Keratinocyte (primary cell): ENCODE results near the gene APLP2. TPM values are rescaled to one million over a fixed set of nuclear protein-coding genes. Genes with fewer than 3 reads are reported as not detected.

Source experiments
- DNase-seq: peaks from one replicate; pipeline ENCODE4 v3.0.0-alpha.2; 2011; ENCODE audit warnings: low read depth, missing footprints, low spot score
- FAIRE-seq: peaks from 2 replicates; lab custom pipeline; 2011; peaks lifted over from hg19 to GRCh38; lab: Jason Lieb, UNC
- H2AFZ ChIP-seq: 2 replicates; pipeline ENCODE4 v1.6.0; 2012; ENCODE audit warnings: low read length, control low read depth, inconsistent platforms; ENCODE audit not compliant: control insufficient read depth
- H3K27ac ChIP-seq: 2 replicates; pipeline ENCODE4 v1.5.1; 2011; ENCODE audit warnings: low read length; ENCODE audit not compliant: control insufficient read depth, insufficient read depth
- H3K27me3 ChIP-seq: 3 replicates; pipeline ENCODE4 v1.6.0; 2011; ENCODE audit warnings: low read length; ENCODE audit not compliant: control insufficient read depth, insufficient read depth; ENCODE audit errors: extremely low read depth
- H3K36me3 ChIP-seq, 2 experiments: 2 replicates in 1 of 2; 3 replicates in 1 of 2; pipeline ENCODE4 v1.5.1; 2011; ENCODE audit warnings: low read length in 2 of 2, mild to moderate bottlenecking in 1 of 2; ENCODE audit not compliant: control insufficient read depth in 2 of 2, insufficient read depth in 2 of 2; ENCODE audit errors: extremely low read depth in 1 of 2
- H3K4me1 ChIP-seq: 3 replicates; pipeline ENCODE4 v1.5.1; 2011; ENCODE audit warnings: low read length; ENCODE audit not compliant: control insufficient read depth, insufficient read depth; ENCODE audit errors: extremely low read depth
- H3K4me2 ChIP-seq: 3 replicates; pipeline ENCODE4 v1.6.0; 2011; ENCODE audit warnings: low read depth, low read length; ENCODE audit not compliant: control insufficient read depth, insufficient read depth; ENCODE audit errors: extremely low read depth
- H3K4me3 ChIP-seq, 3 experiments: fragments of 200-600 bp in 1 of 3; sonication (generic) in 1 of 3; 2 replicates in 2 of 3; 3 replicates in 1 of 3; pipeline ENCODE4 v1.5.1; 2011 to 2016; ENCODE audit warnings: low read length in 3 of 3, mild to moderate bottlenecking in 3 of 3, control low read depth in 2 of 3, inconsistent platforms in 1 of 3, low read depth in 1 of 3, mixed read lengths in 1 of 3, mixed run types in 1 of 3, moderate library complexity in 1 of 3; ENCODE audit not compliant: control insufficient read depth in 2 of 3, insufficient read depth in 2 of 3; ENCODE audit errors: extremely low read depth in 1 of 3
- H3K79me2 ChIP-seq: 2 replicates; pipeline ENCODE4 v1.6.0; 2012; ENCODE audit warnings: low read length; ENCODE audit not compliant: control insufficient read depth, insufficient read depth
- H3K9ac ChIP-seq: 3 replicates; pipeline ENCODE4 v1.6.0; 2011; ENCODE audit warnings: low read length; ENCODE audit not compliant: control insufficient read depth, insufficient read depth; ENCODE audit errors: extremely low read depth
- H3K9me1 ChIP-seq: 3 replicates; pipeline ENCODE4 v1.6.0; 2011; ENCODE audit warnings: low read length; ENCODE audit not compliant: control insufficient read depth, insufficient read depth; ENCODE audit errors: extremely low read depth
- H3K9me3 ChIP-seq: 2 replicates; pipeline ENCODE4 v1.5.1; 2012; ENCODE audit warnings: low read depth, low read length; ENCODE audit not compliant: control insufficient read depth
- H4K20me1 ChIP-seq: 3 replicates; pipeline ENCODE4 v1.6.0; 2011; ENCODE audit warnings: low read length; ENCODE audit not compliant: control insufficient read depth, insufficient read depth; ENCODE audit errors: extremely low read depth
- EZH2 ChIP-seq: IDR thresholded peaks from one replicate; pipeline ENCODE4 v1.6.1; 2012; ENCODE audit warnings: inconsistent platforms, mild to moderate bottlenecking, low read length, moderate library complexity
- dilution Hi-C: fragments of 300-500 bp; cut with MboI; formaldehyde crosslinking; loops from one replicate; pipeline ENCODE4 v1.7.0; 2020; ENCODE audit warnings: low sequenced_read_pairs; ENCODE audit not compliant: extremely low pct_ligation_motif_present
- polyA plus RNA-seq, 5 experiments: library from polyadenylated mRNA; depleted of rRNA in 3 of 5; stranded (reverse) in 3 of 5; stranded (forward) in 1 of 5; unstranded in 1 of 5; fragments of >200 nt; gene quantifications; 1 replicate in 1 of 5; 2 replicates in 3 of 5; 3 replicates in 1 of 5; pipeline versions ENCODE4 v1.2.1 to v1.2.3, GENCODE V29; 2011 to 2012; ENCODE audit warnings: missing spikeins in 2 of 5, low read depth in 1 of 5, low replicate concordance in 1 of 5
- TF ChIP-seq, protein P1 (sequence below), 3 experiments: IDR thresholded peaks in 1 of 3; conservative IDR thresholded peaks in 1 of 3; optimal IDR thresholded peaks in 1 of 3; 2 replicates in 2 of 3; 3 replicates in 1 of 3; pipeline versions ENCODE3 to v1.5.1; 2011; ENCODE audit warnings: low read length in 3 of 3, mild to moderate bottlenecking in 3 of 3, moderate library complexity in 2 of 3, control low read depth in 1 of 3, inconsistent platforms in 1 of 3; ENCODE audit not compliant: insufficient read depth in 2 of 3; ENCODE audit errors: extremely low read depth in 1 of 3

APLP2 gene
- polyA plus RNA-seq, 1 donor (not counting 4 experiments of a cell fraction or from before 2014, with no cell fraction given), result 531 TPM

- Histone ChIP-seq H3K27ac (no peak overlapping the region), H3K4me2 (no peak overlapping the region), H3K79me2 (peaks cover 1% of the 10 kb centered on the region), H3K4me3 (no peak overlapping the region), H3K27me3 (no peaks in the 10 kb centered on the region), H3K9ac (no peak overlapping the region), H3K9me1 (peaks cover 3% of the 10 kb centered on the region), H3K36me3 (peaks cover 24 to 61% of the 10 kb centered on the region in 2 experiments), H3K4me1 (peaks cover 12% of the 10 kb centered on the region), H3K9me3 (no peaks in the 10 kb centered on the region), H4K20me1 (peaks cover 6% of the 10 kb centered on the region), H2AFZ (no peak overlapping the region)
- TF ChIP-seq EZH2, result no peak
- TF ChIP-seq, protein P1, sequence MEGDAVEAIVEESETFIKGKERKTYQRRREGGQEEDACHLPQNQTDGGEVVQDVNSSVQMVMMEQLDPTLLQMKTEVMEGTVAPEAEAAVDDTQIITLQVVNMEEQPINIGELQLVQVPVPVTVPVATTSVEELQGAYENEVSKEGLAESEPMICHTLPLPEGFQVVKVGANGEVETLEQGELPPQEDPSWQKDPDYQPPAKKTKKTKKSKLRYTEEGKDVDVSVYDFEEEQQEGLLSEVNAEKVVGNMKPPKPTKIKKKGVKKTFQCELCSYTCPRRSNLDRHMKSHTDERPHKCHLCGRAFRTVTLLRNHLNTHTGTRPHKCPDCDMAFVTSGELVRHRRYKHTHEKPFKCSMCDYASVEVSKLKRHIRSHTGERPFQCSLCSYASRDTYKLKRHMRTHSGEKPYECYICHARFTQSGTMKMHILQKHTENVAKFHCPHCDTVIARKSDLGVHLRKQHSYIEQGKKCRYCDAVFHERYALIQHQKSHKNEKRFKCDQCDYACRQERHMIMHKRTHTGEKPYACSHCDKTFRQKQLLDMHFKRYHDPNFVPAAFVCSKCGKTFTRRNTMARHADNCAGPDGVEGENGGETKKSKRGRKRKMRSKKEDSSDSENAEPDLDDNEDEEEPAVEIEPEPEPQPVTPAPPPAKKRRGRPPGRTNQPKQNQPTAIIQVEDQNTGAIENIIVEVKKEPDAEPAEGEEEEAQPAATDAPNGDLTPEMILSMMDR (optimal IDR thresholded peaks at IDR 0.05 in 1 of 3, IDR thresholded peaks at IDR 0.05 in 1 of 3, conservative IDR thresholded peaks at IDR 0.05 in 1 of 3; ENCODE audit: extremely low read depth in 1 of 3, insufficient read depth in 2 of 3, low read length in 3 of 3), result no peak
- FAIRE-seq (no peak), DNase-seq (no peak)
- dilution Hi-C loops, result loop anchor here (25.0 kb wide), 1 partner anchor 204 kb away; no protein-coding TSS in a partner anchor
Observed at GRCh38 chr11:130141561-130142341, 72.1 kb downstream of the APLP2 start.

- FAIRE-seq (no peak), DNase-seq (no peak)
- H3K36me3 ChIP-seq, result peaks cover 22 to 43% of the 10 kb centered on the region in 2 experiments
Observed at GRCh38 chr11:130144141-130144540, 74.4 kb downstream of the APLP2 start.

More at GRCh38 chr11:130144141-130144540, 74.4 kb downstream of the APLP2 start:
- Histone ChIP-seq H2AFZ (no peak overlapping the region), H3K27ac (no peak overlapping the region), H3K27me3 (no peaks in the 10 kb centered on the region), H3K79me2 (no peaks in the 10 kb centered on the region), H3K4me2 (no peak overlapping the region), H4K20me1 (peaks cover 10% of the 10 kb centered on the region), H3K4me3 (no peak overlapping the region), H3K9ac (no peak overlapping the region), H3K9me3 (no peaks in the 10 kb centered on the region), H3K4me1 (peaks cover 15% of the 10 kb centered on the region), H3K9me1 (peaks cover 5% of the 10 kb centered on the region)
- TF ChIP-seq, protein P1 (optimal IDR thresholded peaks at IDR 0.05 in 1 of 3, IDR thresholded peaks at IDR 0.05 in 1 of 3, conservative IDR thresholded peaks at IDR 0.05 in 1 of 3; ENCODE audit: extremely low read depth in 1 of 3, insufficient read depth in 2 of 3, low read length in 3 of 3), result no peak
- no peak for TF ChIP-seq EZH2
- dilution Hi-C loops, result loop anchor here (25.0 kb wide), 1 partner anchor 207 kb away; no protein-coding TSS in a partner anchor
